Psoas muscle (tissue), 8 donors: ENCODE results near the gene C1orf21. TPM values are rescaled to one million over a fixed set of nuclear protein-coding genes. Genes with fewer than 3 reads are reported as not detected.

Experiments used
- ATAC-seq, 4 donors: fragments of 200-7000 bp; cut with Tn5 transposase; one replicate each; pipeline ENCODE4 v1.9.1; 2020; ENCODE audit warnings: moderate library complexity in 3 of 4, mild to moderate bottlenecking in 2 of 4
- DNase-seq, 2 donors: peaks; one replicate each; pipeline ENCODE4 v3.0.0-alpha.2; 2020
- H3K27ac ChIP-seq: fragments of 200-600 bp; one replicate; pipeline ENCODE4 v1.8.0; 2022
- H3K27me3 ChIP-seq, 3 donors: fragments of 200-600 bp in 1 of 3; one replicate each; pipeline versions ENCODE4 v1.6.1 to v1.8.0; 2013 to 2022; ENCODE audit warnings: low read length in 2 of 3, mild to moderate bottlenecking in 2 of 3, moderate library complexity in 1 of 3; ENCODE audit not compliant: insufficient read depth in 3 of 3
- H3K36me3 ChIP-seq, 2 donors: fragments of 200-600 bp in 1 of 2; one replicate each; pipeline versions ENCODE4 v1.6.1 to v1.8.0; 2013 to 2022; ENCODE audit warnings: low read depth in 1 of 2, mild to moderate bottlenecking in 1 of 2, moderate library complexity in 1 of 2; ENCODE audit not compliant: insufficient read depth in 1 of 2
- H3K4me1 ChIP-seq: fragments of 200-600 bp; one replicate; pipeline ENCODE4 v1.8.0; 2022
- H3K4me3 ChIP-seq: fragments of 200-600 bp; one replicate; pipeline ENCODE4 v1.8.0; 2022; ENCODE audit warnings: mild to moderate bottlenecking
- H3K9me3 ChIP-seq: fragments of 200-600 bp; one replicate; pipeline ENCODE4 v1.8.0; 2022
- CTCF ChIP-seq: fragments of 200-600 bp; IDR thresholded peaks from one replicate; pipeline ENCODE4 v1.8.0; 2022; ENCODE audit warnings: antibody characterized with exemption
- WGBS, 3 donors: extraction: QIAGEN DNeasy Blood & Tissue Kit; methylation state at CpG; one replicate each; pipeline versions ENCODE4 v1.1.6 to v1.1.7; 2013; 5-methylcytosine and 5-hydroxymethylcytosine counted together
- intact Hi-C, 2 donors: fragments of 100-400 bp; cut with DNase I; formaldehyde crosslinking; loops; one replicate each; pipeline versions ENCODE4 v1.11.0 to v1.14.2; 2022
- polyA plus RNA-seq, 3 donors: library from polyadenylated mRNA; stranded (reverse); fragments of 200-250 nt; gene quantifications; one replicate each; pipeline ENCODE4 v1.2.3, GENCODE V29; 2013
- total RNA-seq, 4 donors: library from RNA; stranded (reverse); fragmentation: NEBNext Ultra II Directional in 2 of 4; extraction: Animal tissue kit (Norgen Biotek cat#: 25700) in 2 of 4; gene quantifications; one replicate each; pipeline versions ENCODE4 v1.2.1 to v1.2.4, GENCODE V29; 2021 to 2023
- donor health status: healthy with polysubstance abuse.
- donor health status: DM: no; HTN: no; CAD: no; lungs with moderate emphysema.
- donor health status: Bipolar disorder and iron deficiency.
- donor health status: healthy.
- donor health status: DM: yes; HTN: yes; CAD: no.
- donor health status: DM: no; HTN: no; CAD: no.
- donor health status: DM: no; HTN: no; CAD: no.
- donor health status: DM: yes; HTN: yes; CAD: no.

C1orf21 gene
- total and polyA plus RNA-seq, 7 donors, result 55.5 to 216 (median 171) TPM

DNA sequence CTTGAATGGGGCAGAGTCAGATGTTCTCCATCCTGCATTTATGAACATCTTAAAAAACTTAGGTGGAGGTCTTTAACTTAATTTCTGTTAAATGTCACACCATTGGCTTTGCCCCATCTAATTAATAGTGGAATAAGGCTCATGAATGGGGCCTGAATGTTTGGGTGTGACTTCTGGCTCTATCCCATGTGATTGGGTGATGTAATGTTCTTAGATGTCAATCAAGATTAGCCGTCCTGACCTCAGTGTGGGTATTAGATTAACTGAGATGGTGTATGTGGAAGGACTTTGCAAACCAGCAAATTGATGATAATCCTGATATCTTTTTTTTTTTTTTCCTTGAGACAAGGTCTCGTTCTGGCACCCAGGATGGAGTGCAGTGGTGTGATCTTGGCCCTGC is 38.1 kb downstream of the C1orf21 start:
- TF ChIP-seq CTCF, result no peak
- peak in 1 of 4 donors; percentile 37 for ATAC-seq
- intact Hi-C loops, result no loop called here
- Histone ChIP-seq H3K4me3 (no peak overlapping the region), H3K27ac (no peak overlapping the region), H3K36me3 (peaks cover 0 to 6% of the 10 kb centered on the region in 2 donors), H3K9me3 (no peaks in the 10 kb centered on the region), H3K4me1 (peaks cover 66% of the 10 kb centered on the region), H3K27me3 (no peaks in the 10 kb centered on the region)
- no peak for DNase-seq
- 57 to 65% (median 63%) methylated on average over 2 of the region's 2 CpGs for WGBS, 3 donors

GRCh38 chr1:184425449-184426277 is 38.8 kb downstream of the C1orf21 start:
- Histone ChIP-seq H3K27me3 (no peaks in the 10 kb centered on the region), H3K36me3 (peaks cover 0 to 6% of the 10 kb centered on the region in 2 donors), H3K4me1 (peaks cover 59% of the 10 kb centered on the region), H3K9me3 (no peaks in the 10 kb centered on the region), H3K4me3 (no peak overlapping the region), H3K27ac (peak overlapping the region; percentile 38)
- 73 to 82% (median 73%) methylated on average over 7 of the region's 7 CpGs for WGBS, 3 donors
- DNase-seq (no peak), ATAC-seq (peak in 1 of 4 donors; percentile 24)
- no peak for TF ChIP-seq CTCF
- intact Hi-C loops, result no loop called here

GRCh38 chr1:184426278-184426674 is 39.4 kb downstream of the C1orf21 start:
- intact Hi-C loops, result no loop called here
- DNase-seq, result no peak
- no peak for TF ChIP-seq CTCF
- Histone ChIP-seq H3K27ac (peak overlapping the region; percentile 38), H3K27me3 (no peaks in the 10 kb centered on the region), H3K36me3 (peaks cover 0 to 6% of the 10 kb centered on the region in 2 donors), H3K9me3 (peaks cover 5% of the 10 kb centered on the region), H3K4me3 (no peak overlapping the region), H3K4me1 (peaks cover 52% of the 10 kb centered on the region)
- WGBS, 3 donors, result 90 to 95% (median 93%) methylated on average over 7 of the region's 7 CpGs
- no peak for ATAC-seq

GRCh38 chr1:184427722-184428121 is 40.9 kb downstream of the C1orf21 start:
- peaks cover 5% of the 10 kb centered on the region for H3K9me3 ChIP-seq
- no peak for TF ChIP-seq CTCF
- intact Hi-C loops, result no loop called here
- peak in 2 of 4 donors; percentile 45 to 46 for ATAC-seq
- H3K36me3 ChIP-seq, result peaks cover 0 to 6% of the 10 kb centered on the region in 2 donors
- DNase-seq, result no peak
- H3K27me3 ChIP-seq, result no peaks in the 10 kb centered on the region
- 69 to 93% (median 85%) methylated on average over 2 of the region's 2 CpGs for WGBS, 3 donors
- H3K4me1 ChIP-seq, result peaks cover 39% of the 10 kb centered on the region
- H3K27ac ChIP-seq, result no peak overlapping the region
- H3K4me3 ChIP-seq, result no peak overlapping the region
